T-helper 2 cell treated with Interferon-gamma antibody and Interleukin-4, amounts not matched to agents 5 μg/mL and 100 μg/mL, for 36 hours (primary cell): ENCODE measurements around the gene MMP10.
"Not testable (repeated sequence)": the region's sequence is repeated elsewhere in the genome, so short reads cannot be mapped to it uniquely, and the experiment has no call there.

Source experiments
- DNase-seq: peaks from one replicate; pipeline ENCODE4 v3.0.0; 2021; ENCODE audit warnings: low spot score
- H3K27ac Mint-ChIP-seq: one replicate; pipeline ENCODE4 v1.8.0; 2021; ENCODE audit warnings: mild to moderate bottlenecking, mixed read lengths
- H3K27me3 Mint-ChIP-seq: one replicate; pipeline ENCODE4 v1.8.0; 2021; ENCODE audit warnings: low read depth, mixed read lengths
- H3K36me3 Mint-ChIP-seq: one replicate; pipeline ENCODE4 v1.8.0; 2021; ENCODE audit warnings: low read depth, mixed read lengths
- H3K4me1 Mint-ChIP-seq: one replicate; pipeline ENCODE4 v1.8.0; 2021; ENCODE audit warnings: low read depth, mixed read lengths
- H3K4me3 Mint-ChIP-seq: one replicate; pipeline ENCODE4 v1.8.0; 2022; ENCODE audit warnings: mild to moderate bottlenecking, moderate library complexity, mixed read lengths
- H3K9me3 Mint-ChIP-seq: one replicate; pipeline ENCODE4 v1.8.0; 2021; ENCODE audit warnings: mixed read lengths

Gene MMP10

DNA sequence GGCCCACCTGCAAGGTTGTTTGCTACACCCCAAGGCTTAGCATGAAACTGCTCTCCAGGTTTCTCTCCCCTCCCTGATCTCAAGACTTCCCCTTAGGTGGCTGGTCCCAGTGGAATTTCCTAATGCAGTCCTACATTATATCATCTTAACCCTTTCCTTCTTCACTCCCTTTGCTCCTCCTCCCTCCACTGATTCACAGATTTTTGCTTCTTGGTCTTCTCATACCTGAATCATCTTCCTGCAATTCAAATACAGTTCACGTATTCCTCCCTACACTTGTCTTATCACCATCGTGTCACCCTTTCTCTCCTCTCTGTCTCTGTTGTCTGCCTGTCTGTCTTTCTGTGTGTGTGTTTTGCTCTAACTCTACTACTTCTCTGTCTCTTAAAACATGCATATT, 17.0 kb downstream of the MMP10 start:
- no peak for DNase-seq
- no peaks in the 10 kb centered on the region for H3K36me3 Mint-ChIP-seq
- H3K4me1 Mint-ChIP-seq: peaks cover 3% of the 10 kb centered on the region
- H3K27ac Mint-ChIP-seq: no peak overlapping the region
- H3K27me3 Mint-ChIP-seq: peaks cover 4% of the 10 kb centered on the region
- no peaks in the 10 kb centered on the region for H3K9me3 Mint-ChIP-seq
- H3K4me3 Mint-ChIP-seq: no peak overlapping the region

- peaks cover 3% of the 10 kb centered on the region for H3K4me1 Mint-ChIP-seq
- peaks cover 6% of the 10 kb centered on the region for H3K27me3 Mint-ChIP-seq
- no peak overlapping the region for H3K27ac Mint-ChIP-seq
- DNase-seq: no peak
- H3K36me3 Mint-ChIP-seq: no peaks in the 10 kb centered on the region
- no peaks in the 10 kb centered on the region for H3K9me3 Mint-ChIP-seq
- no peak overlapping the region for H3K4me3 Mint-ChIP-seq
Observed at GRCh38 chr11:102762361-102762767, 18.1 kb downstream of the MMP10 start.

DNA sequence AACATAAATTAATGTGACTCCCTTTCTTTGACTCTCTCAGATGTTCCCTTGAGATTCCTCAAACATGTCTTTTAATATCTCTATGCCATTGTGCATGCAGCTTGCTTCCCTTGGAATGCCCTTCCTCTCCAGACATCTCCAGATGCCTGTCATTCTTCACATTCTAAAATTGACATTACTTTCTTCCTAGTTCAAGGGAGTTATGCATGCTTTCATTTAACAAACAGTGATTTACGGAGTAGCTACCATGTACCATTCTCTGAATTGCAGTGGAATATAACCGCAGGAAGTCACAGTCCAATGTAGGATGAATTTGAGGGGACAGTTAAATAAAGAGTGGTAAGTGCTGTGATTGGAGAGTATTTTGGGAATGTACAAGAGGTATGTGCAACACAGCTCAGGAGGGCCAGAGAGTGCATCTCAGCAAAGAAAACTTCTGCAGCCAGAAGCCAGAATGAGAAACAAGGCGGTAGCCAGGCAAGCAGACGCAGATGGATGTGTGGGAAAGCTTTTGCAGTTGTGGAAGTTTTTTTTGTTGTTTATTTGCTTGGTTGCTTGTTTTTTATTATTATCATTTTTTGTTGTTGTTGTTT, 18.7 kb downstream of the MMP10 start:
- no peak for DNase-seq
- Mint-ChIP-seq H3K36me3 (no peaks in the 10 kb centered on the region), H3K27me3 (peaks cover 6% of the 10 kb centered on the region), H3K4me1 (peaks cover 3% of the 10 kb centered on the region), H3K9me3 (no peaks in the 10 kb centered on the region), H3K4me3 (no peak overlapping the region), H3K27ac (no peak overlapping the region)

DNA sequence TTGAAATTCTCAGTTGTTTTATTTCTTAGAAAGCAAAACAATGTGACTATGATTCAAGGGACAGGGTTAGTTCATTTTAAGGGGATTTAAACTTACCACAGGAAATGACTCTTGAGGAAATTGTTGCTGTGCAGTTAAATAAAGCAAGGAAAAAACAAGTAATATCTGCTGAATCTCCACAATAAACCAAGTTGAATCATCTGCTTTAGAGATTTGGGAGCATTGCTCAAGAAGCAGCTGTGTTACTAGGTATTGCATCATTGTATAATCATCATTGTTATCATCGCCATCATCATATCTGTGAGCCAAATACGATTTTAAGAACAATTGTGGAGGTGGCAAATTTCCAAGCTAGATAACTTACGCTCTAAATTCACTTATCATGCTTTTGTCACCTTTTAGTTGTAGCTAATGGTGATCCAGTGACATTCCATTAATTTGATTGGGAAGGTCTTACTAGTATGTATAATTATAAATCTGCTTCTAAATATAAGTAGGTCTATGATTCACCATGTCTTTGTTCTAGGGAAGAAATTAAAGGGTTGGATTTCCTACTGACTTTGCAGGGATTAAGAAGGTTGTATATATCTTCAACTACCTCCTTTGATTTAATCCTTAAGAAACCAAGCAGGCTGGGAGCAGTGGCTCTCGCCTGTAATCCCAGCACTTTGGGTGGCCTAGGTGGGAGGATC, 19.9 kb downstream of the MMP10 start:
- H3K36me3 Mint-ChIP-seq: no peaks in the 10 kb centered on the region
- no peaks in the 10 kb centered on the region for H3K9me3 Mint-ChIP-seq
- H3K27me3 Mint-ChIP-seq: peaks cover 6% of the 10 kb centered on the region
- DNase-seq: no peak
- peaks cover 3% of the 10 kb centered on the region for H3K4me1 Mint-ChIP-seq
- no peak overlapping the region for H3K27ac Mint-ChIP-seq
- H3K4me3 Mint-ChIP-seq: no peak overlapping the region

DNA sequence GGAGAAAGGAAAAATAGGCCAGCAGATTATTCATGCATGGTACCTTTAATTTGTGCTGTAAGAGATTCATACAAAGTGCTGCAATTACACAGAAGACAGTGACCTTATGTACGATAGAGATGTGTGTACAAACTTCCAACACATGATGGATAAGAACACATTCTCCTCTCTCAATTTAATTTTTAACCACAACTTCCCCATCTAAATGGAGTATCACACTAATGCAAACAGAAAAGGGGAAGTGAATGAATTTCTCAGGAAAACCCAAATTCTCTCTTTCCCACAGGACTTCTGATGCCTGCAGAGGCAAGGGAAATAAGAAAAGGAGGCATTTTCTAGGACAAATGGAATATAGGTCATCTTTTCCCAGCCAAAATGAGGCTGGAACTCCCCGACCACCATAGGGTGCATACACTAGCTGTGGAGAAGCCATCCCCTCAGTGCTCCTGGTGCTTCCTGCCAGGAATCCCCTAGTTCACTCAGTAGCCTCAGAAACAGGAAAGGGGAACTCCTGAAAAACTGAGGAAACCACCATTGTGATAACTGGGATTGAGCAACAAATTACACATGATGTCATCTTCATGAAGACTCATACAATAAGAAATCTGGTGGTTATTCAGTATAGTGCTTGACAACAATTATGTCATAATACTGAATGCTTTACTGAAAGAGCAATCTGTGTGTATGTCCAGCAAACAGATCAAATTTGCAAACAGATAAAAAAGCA, 22.4 kb downstream of the MMP10 start:
- Mint-ChIP-seq H3K36me3 (no peaks in the 10 kb centered on the region), H3K4me1 (peaks cover 3% of the 10 kb centered on the region), H3K27me3 (peaks cover 6% of the 10 kb centered on the region), H3K27ac (no peak overlapping the region), H3K4me3 (no peak overlapping the region), H3K9me3 (no peaks in the 10 kb centered on the region)
- DNase-seq: no peak

GRCh38 chr11:102753267-102753666, 27.2 kb downstream of the MMP10 start:
- no peaks in the 10 kb centered on the region for H3K4me1 Mint-ChIP-seq

DNA sequence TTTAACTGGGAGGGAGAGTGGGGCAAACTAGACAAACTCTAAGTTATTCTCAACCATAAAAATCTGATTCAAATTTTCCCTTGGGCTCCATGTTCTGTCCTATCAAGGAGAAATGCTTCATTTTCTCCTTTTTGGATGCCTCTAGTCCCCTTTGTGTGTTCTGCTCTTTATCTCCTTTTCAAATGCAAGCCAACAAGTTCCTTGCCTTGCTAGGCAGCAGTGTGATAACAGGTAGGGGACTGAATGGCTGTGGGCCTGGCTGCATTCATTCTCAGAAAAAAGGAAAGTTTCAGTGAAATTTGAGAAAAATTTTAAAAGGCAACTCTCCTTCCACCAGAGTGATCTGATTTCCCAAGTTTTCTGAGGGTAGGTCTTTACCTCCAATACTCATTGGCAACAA, 28.8 kb downstream of the MMP10 start:
- no peaks in the 10 kb centered on the region for H3K4me1 Mint-ChIP-seq
- no peaks in the 10 kb centered on the region for H3K9me3 Mint-ChIP-seq
- H3K27ac Mint-ChIP-seq: no peak overlapping the region
- H3K36me3 Mint-ChIP-seq: no peaks in the 10 kb centered on the region
- H3K27me3 Mint-ChIP-seq: peaks cover 2% of the 10 kb centered on the region
- no peak overlapping the region for H3K4me3 Mint-ChIP-seq
- no peak for DNase-seq

More at GRCh38 chr11:102753267-102753666, 27.2 kb downstream of the MMP10 start:
- peaks cover 2% of the 10 kb centered on the region for H3K27me3 Mint-ChIP-seq
- no peak overlapping the region for H3K27ac Mint-ChIP-seq
- DNase-seq: no peak
- no peak overlapping the region for H3K4me3 Mint-ChIP-seq
- no peaks in the 10 kb centered on the region for H3K9me3 Mint-ChIP-seq
- H3K36me3 Mint-ChIP-seq: no peaks in the 10 kb centered on the region

DNA sequence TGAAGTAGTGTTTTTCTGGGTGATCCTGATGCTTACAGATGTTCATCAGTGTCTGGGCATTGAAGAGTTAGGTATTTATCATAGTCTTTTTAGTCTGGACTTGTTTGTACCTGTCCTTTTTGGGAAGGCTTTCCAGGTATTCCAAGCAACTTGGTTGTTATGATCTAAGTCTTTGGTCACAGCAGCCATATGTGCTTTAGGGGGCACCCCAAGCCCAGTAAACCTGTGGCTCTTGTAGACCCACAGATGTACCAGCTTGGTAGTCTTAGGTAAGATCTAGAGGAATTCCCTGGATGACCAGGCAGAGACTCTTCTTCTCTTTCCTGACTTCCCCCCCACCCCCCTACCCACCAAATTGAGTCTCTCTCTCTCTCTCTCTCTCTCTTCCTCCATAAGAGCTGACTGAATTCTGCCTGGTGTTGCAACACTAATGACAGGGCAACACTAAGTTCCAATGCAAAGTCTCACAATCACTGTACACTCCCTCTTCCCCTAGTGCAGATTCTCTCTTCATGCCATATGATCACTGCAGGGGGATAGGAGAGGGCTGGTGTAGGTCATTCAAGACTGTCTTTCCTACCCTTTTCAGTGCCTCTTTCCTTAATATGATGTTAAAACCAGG, 31.2 kb downstream of the MMP10 start:
- H3K27me3 Mint-ChIP-seq: peaks cover 2% of the 10 kb centered on the region
- no peaks in the 10 kb centered on the region for H3K36me3 Mint-ChIP-seq
- no peaks in the 10 kb centered on the region for H3K9me3 Mint-ChIP-seq
- H3K27ac Mint-ChIP-seq: no peak overlapping the region
- H3K4me1 Mint-ChIP-seq: no peaks in the 10 kb centered on the region
- no peak for DNase-seq
- H3K4me3 Mint-ChIP-seq: no peak overlapping the region

DNA sequence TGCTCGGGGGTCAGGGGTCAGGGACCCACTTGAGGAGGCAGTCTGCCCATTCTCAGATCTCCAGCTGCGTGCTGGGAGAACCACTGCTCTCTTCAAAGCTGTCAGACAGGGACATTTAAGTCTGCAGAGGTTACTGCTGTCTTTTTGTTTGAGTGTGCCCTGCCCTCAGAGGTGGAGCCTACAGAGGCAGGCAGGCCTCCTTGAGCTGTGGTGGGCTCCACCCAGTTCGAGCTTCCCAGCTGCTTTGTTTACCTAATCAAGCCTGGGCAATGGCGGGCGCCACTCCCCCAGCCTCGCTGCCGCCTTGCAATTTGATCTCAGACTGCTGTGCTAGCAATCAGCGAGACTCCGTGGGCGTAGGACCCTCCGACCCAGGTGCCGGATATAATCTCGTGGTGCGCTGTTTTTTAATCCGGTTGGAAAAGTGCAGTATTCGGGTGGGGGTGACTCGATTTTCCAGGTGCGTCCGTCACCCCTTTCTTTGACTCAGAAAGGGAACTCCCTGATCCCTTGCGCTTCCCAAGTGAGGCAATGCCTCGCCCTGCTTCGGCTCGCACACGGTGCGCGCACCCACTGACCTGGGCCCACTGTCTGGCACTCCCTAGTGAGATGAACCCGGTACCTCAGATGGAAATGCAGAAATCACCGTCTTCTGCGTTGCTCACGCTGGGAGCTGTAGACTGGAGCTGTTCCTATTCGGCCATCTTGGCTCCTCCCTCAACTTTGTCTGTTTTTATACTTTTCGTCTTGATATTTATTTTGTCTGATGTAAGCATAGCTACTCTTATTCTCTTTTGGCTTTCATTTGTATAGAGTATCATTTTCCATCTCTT, 33.5 kb downstream of the MMP10 start:
- H3K4me1 Mint-ChIP-seq, DNase-seq, H3K27me3 Mint-ChIP-seq, H3K27ac Mint-ChIP-seq, H3K36me3 Mint-ChIP-seq, H3K4me3 Mint-ChIP-seq, H3K9me3 Mint-ChIP-seq: not testable (repeated sequence)

GRCh38 chr11:102734650-102735049, 45.8 kb downstream of the MMP10 start:
- no peak overlapping the region for H3K27ac Mint-ChIP-seq
- no peaks in the 10 kb centered on the region for H3K9me3 Mint-ChIP-seq
- no peaks in the 10 kb centered on the region for H3K36me3 Mint-ChIP-seq
- DNase-seq: no peak
- no peaks in the 10 kb centered on the region for H3K4me1 Mint-ChIP-seq
- no peak overlapping the region for H3K4me3 Mint-ChIP-seq
- H3K27me3 Mint-ChIP-seq: peaks cover 2% of the 10 kb centered on the region

- Mint-ChIP-seq H3K9me3 (no peaks in the 10 kb centered on the region), H3K27me3 (peaks cover under 1% of the 10 kb centered on the region), H3K27ac (no peak overlapping the region), H3K4me1 (no peaks in the 10 kb centered on the region), H3K4me3 (no peak overlapping the region), H3K36me3 (no peaks in the 10 kb centered on the region)
- DNase-seq: peak; percentile 23
Observed at GRCh38 chr11:102733232-102733875, 47.1 kb downstream of the MMP10 start.

DNA sequence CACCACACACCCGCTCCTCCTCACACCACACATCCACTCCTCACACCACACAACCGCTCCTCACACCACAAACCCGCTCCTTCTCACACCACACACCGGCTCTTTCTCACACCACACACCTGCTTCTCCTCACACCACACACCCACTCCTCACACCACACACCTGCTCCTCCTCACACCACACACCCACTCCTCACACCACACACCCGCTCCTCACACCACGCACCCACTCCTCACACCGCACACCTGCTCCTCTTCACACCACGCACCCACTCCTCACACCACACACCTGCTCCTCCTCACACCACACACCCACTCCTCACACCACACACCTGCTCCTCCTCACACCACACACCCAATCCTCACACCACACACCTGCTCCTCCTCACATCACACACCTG, 49.5 kb downstream of the MMP10 start:
- H3K27ac Mint-ChIP-seq, H3K4me3 Mint-ChIP-seq, DNase-seq, H3K27me3 Mint-ChIP-seq, H3K36me3 Mint-ChIP-seq, H3K4me1 Mint-ChIP-seq, H3K9me3 Mint-ChIP-seq: not testable (repeated sequence)
